ENCODE data around the gene NEFH.
"Not testable (repeated sequence)": the region's sequence is repeated elsewhere in the genome, so short reads cannot be mapped to it uniquely, and the experiment has no call there.

Gene NEFH

DNA sequence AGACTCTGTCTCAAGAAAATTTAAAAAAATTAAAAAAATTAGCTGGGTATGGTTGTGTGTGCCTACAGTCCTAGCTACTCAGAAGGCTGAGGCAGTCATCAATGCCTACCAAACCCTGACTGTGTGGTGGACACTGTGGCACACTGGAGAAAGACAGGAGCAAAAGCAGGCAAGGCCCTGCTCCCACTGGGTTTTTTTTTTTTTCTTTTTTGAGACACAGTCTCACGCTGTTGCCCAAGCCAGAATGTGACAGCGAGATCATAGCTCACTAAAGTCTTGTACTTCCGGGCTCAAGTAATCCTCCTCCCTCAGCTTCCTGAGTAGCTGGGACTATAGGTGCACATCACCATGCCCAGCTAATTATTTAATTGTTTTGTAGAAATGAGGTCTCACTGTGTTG lies 4.6 kb downstream of the NEFH start:
- Histone ChIP-seq H4K20me1 (ENCODE audit: control insufficient read depth, insufficient read depth, low read depth, low read length) (no peaks in the 10 kb centered on the region), H3K4me1 (ENCODE audit: control insufficient read depth, low read length) (no peaks in the 10 kb centered on the region), H3K9me3 (ENCODE audit: control insufficient read depth, insufficient read depth, low read length) (no peaks in the 10 kb centered on the region), H3K27me3 (ENCODE audit: control insufficient read depth, low read length) (0 out of 2 replicates have a peak, but pooled peaks cover 2% of the 10 kb centered on the region), H3K9me2 (replicated peaks; ENCODE audit: control insufficient read depth, low read length) (no peaks in the 10 kb centered on the region), H3K4me3 (ENCODE audit: low read length) (no peak overlapping the region), H3K27ac (ENCODE audit: low read depth, low read length) (no peak overlapping the region), H3K79me2 (ENCODE audit: control insufficient read depth, low read length) (no peaks in the 10 kb centered on the region), H3K36me3 (ENCODE audit: control insufficient read depth, low read length) (no peaks in the 10 kb centered on the region), H3F3A (ENCODE audit: control insufficient read depth, insufficient read depth) (no peaks in the 10 kb centered on the region), H3K4me2 (ENCODE audit: low read length) (no peak overlapping the region)
- TF ChIP-seq, protein P1, sequence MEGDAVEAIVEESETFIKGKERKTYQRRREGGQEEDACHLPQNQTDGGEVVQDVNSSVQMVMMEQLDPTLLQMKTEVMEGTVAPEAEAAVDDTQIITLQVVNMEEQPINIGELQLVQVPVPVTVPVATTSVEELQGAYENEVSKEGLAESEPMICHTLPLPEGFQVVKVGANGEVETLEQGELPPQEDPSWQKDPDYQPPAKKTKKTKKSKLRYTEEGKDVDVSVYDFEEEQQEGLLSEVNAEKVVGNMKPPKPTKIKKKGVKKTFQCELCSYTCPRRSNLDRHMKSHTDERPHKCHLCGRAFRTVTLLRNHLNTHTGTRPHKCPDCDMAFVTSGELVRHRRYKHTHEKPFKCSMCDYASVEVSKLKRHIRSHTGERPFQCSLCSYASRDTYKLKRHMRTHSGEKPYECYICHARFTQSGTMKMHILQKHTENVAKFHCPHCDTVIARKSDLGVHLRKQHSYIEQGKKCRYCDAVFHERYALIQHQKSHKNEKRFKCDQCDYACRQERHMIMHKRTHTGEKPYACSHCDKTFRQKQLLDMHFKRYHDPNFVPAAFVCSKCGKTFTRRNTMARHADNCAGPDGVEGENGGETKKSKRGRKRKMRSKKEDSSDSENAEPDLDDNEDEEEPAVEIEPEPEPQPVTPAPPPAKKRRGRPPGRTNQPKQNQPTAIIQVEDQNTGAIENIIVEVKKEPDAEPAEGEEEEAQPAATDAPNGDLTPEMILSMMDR (IDR thresholded peaks at IDR 0.05; ENCODE audit: low read depth, low read length, poor library complexity, severe bottlenecking): no peak
- TF ChIP-seq EZH2phosphoT487 (IDR thresholded peaks at IDR 0.05; ENCODE audit: borderline replicate concordance, low read length): no peak

DNA sequence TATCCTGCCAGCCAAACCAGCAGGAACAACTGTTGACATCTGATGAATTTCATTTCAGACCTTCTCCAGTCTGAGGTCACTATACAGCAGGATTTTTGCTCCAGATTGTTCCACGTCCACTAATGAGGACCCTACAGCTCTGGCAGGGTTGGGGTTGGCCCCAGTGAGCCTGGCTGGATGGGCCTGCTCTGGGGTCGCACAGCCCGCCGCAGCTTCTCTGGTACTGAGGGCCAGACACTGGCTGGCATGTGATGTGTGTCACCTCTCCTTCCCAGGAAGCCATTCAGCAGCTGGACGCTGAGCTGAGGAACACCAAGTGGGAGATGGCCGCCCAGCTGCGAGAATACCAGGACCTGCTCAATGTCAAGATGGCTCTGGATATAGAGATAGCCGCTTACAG lies 5.4 kb downstream of the NEFH start:
- 0 out of 2 replicates have a peak, but pooled peaks cover 2% of the 10 kb centered on the region for H3K27me3 ChIP-seq (ENCODE audit: control insufficient read depth, low read length)
- no peaks in the 10 kb centered on the region for H3K36me3 ChIP-seq (ENCODE audit: control insufficient read depth, low read length)
- no peaks in the 10 kb centered on the region for H3K9me2 ChIP-seq (replicated peaks; ENCODE audit: control insufficient read depth, low read length)
- H3K79me2 ChIP-seq (ENCODE audit: control insufficient read depth, low read length): no peaks in the 10 kb centered on the region
- no peak overlapping the region for H3K27ac ChIP-seq (ENCODE audit: low read depth, low read length)
- TF ChIP-seq, protein P1 (IDR thresholded peaks at IDR 0.05; ENCODE audit: low read depth, low read length, poor library complexity, severe bottlenecking): no peak
- TF ChIP-seq EZH2phosphoT487 (IDR thresholded peaks at IDR 0.05; ENCODE audit: borderline replicate concordance, low read length): no peak
- no peaks in the 10 kb centered on the region for H3F3A ChIP-seq (ENCODE audit: control insufficient read depth, insufficient read depth)
- H3K4me1 ChIP-seq (ENCODE audit: control insufficient read depth, low read length): no peaks in the 10 kb centered on the region
- no peak overlapping the region for H3K4me3 ChIP-seq (ENCODE audit: low read length)
- H3K9me3 ChIP-seq (ENCODE audit: control insufficient read depth, insufficient read depth, low read length): no peaks in the 10 kb centered on the region
- no peak overlapping the region for H3K4me2 ChIP-seq (ENCODE audit: low read length)
- no peaks in the 10 kb centered on the region for H4K20me1 ChIP-seq (ENCODE audit: control insufficient read depth, insufficient read depth, low read depth, low read length)

DNA sequence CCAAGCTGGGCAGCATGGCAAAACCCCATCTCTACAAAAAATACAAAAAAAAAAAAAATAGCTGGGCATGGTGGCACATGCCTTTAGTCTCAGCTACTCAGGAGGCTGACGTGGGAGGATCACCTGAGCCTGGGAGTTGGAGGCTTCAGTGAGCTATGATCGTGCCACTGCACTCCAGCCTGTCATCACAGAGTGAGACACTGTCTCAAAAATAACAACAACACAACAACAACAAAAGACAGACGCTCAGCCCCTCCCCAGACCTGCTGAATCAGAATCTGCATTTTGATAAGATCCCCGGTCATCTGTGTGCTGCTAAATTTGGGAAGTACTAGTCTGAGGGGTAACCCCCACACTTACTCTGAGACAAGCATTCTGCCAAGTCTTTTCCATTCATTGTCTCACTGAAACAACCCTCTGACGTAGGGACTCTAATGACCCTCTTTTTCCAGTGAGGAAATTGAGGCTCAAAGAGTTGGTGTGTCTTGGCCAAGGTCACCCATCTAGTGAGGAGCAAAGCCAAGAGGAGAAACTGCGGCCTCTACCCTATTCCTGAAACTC lies 7.5 kb downstream of the NEFH start:
- 0 out of 2 replicates have a peak, but pooled peaks cover 2% of the 10 kb centered on the region for H3K27me3 ChIP-seq (ENCODE audit: control insufficient read depth, low read length)
- H3K4me3 ChIP-seq (ENCODE audit: low read length): no peak overlapping the region
- H3F3A ChIP-seq (ENCODE audit: control insufficient read depth, insufficient read depth): no peaks in the 10 kb centered on the region
- H3K36me3 ChIP-seq (ENCODE audit: control insufficient read depth, low read length): no peaks in the 10 kb centered on the region
- H4K20me1 ChIP-seq (ENCODE audit: control insufficient read depth, insufficient read depth, low read depth, low read length): no peaks in the 10 kb centered on the region
- H3K4me1 ChIP-seq (ENCODE audit: control insufficient read depth, low read length): no peaks in the 10 kb centered on the region
- H3K9me3 ChIP-seq (ENCODE audit: control insufficient read depth, insufficient read depth, low read length): no peaks in the 10 kb centered on the region
- no peaks in the 10 kb centered on the region for H3K9me2 ChIP-seq (replicated peaks; ENCODE audit: control insufficient read depth, low read length)
- no peak overlapping the region for H3K4me2 ChIP-seq (ENCODE audit: low read length)
- TF ChIP-seq, protein P1 (IDR thresholded peaks at IDR 0.05; ENCODE audit: low read depth, low read length, poor library complexity, severe bottlenecking): no peak
- no peak for TF ChIP-seq EZH2phosphoT487 (IDR thresholded peaks at IDR 0.05; ENCODE audit: borderline replicate concordance, low read length)
- H3K79me2 ChIP-seq (ENCODE audit: control insufficient read depth, low read length): no peaks in the 10 kb centered on the region
- no peak overlapping the region for H3K27ac ChIP-seq (ENCODE audit: low read depth, low read length)

DNA sequence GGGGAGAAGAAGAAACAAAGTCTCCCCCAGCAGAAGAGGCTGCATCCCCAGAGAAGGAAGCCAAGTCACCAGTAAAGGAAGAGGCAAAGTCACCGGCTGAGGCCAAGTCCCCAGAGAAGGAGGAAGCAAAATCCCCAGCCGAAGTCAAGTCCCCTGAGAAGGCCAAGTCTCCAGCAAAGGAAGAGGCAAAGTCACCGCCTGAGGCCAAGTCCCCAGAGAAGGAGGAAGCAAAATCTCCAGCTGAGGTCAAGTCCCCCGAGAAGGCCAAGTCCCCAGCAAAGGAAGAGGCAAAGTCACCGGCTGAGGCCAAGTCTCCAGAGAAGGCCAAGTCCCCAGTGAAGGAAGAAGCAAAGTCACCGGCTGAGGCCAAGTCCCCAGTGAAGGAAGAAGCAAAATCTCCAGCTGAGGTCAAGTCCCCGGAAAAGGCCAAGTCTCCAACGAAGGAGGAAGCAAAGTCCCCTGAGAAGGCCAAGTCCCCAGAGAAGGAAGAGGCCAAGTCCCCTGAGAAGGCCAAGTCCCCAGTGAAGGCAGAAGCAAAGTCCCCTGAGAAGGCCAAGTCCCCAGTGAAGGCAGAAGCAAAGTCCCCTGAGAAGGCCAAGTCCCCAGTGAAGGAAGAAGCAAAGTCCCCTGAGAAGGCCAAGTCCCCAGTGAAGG lies 9.2 kb downstream of the NEFH start:
- not testable (repeated sequence) for H3K27me3 ChIP-seq (ENCODE audit: control insufficient read depth, low read length); H3K4me1 ChIP-seq (ENCODE audit: control insufficient read depth, low read length); H3K4me3 ChIP-seq (ENCODE audit: low read length); H3K9me2 ChIP-seq (replicated peaks; ENCODE audit: control insufficient read depth, low read length); H3K9me3 ChIP-seq (ENCODE audit: control insufficient read depth, insufficient read depth, low read length); H3K79me2 ChIP-seq (ENCODE audit: control insufficient read depth, low read length); H4K20me1 ChIP-seq (ENCODE audit: control insufficient read depth, insufficient read depth, low read depth, low read length); H3K27ac ChIP-seq (ENCODE audit: low read depth, low read length); H3K4me2 ChIP-seq (ENCODE audit: low read length); H3F3A ChIP-seq (ENCODE audit: control insufficient read depth, insufficient read depth); H3K36me3 ChIP-seq (ENCODE audit: control insufficient read depth, low read length)
